Kidney tubule cell (primary cell): ENCODE results near the gene OR2M4.
"Not testable (repeated sequence)": the region's sequence is repeated elsewhere in the genome, so short reads cannot be mapped to it uniquely, and the experiment has no call there.

Experiments
- DNase-seq: peaks from one replicate; pipeline ENCODE4 v3.0.0-alpha.2; 2018; ENCODE audit warnings: low spot score

The OR2M4 gene

DNA sequence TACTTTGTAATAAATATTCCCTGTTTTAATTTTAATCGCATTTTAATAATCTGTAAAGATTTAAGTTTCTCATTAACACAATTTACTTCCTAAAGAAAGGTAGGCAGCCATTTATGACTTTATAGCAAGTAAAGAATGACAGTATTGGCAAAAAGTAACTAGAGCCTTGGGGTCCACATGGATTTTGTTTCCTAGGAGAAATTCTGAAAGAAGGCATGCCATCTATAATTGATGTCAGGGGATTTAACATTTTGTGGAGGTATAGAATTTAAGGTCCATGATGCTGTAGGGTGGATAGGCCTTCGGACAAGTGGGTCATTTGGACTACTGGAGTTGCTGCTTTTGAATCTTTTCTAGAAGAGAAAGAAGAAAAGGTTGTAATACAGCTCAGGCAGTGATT is at the start of gene OR2M4:
Gene OR2M4, plus strand, starts transcription at position 301 of the 400 bp plus-strand sequence. CDS start 7,512 bp downstream, outside the sequence.
- DNase-seq = no peak

- DNase-seq = no peak
Observed at GRCh38 chr1:248183996-248184395, 47.2 kb upstream of the OR2M4 start.

GRCh38 chr1:248187363-248187762 is 43.9 kb upstream of the OR2M4 start:
- no peak for DNase-seq

DNA sequence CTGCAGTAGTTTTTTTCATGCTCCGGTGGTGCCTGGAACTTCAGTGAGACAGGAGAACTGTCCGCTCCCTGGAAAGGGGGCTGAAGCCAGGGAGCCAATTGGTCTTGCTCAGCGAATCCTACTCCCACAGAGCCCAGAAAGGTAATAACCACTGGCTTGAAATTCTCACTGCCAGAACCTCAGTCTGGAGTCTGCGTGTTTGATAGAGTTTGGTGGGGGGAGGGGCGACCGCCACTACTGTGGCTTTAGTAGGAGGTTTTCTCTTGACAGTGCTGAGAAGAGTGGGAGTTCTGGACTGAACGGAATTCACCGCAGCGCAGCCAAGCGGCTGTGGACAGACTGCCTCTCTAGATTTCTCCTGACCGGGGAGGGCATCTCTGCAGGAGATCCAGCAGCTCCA is 42.2 kb upstream of the OR2M4 start:
- DNase-seq = no peak

DNA sequence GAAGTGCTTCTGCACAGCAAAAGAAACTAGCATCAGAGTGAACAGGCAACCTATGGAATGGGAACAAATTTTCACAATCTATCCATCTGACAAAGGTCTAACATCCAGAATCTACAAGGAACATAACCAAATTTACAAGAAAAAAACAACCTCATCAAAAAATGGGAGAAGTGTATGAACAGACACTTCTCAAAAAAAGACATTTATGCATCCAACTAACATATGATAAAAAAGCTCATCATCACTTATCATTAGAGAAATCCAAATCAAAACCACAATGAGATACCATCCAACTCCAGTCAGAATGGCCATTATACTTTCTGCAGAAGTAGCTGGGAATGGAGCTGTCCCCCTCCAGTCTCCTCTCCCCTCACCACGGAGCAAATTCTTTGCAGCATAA is 37.1 kb upstream of the OR2M4 start:
- no peak for DNase-seq

GRCh38 chr1:248196965-248197364 is 34.3 kb upstream of the OR2M4 start, which contains the start of gene OR2M3:
Gene OR2M3 (plus strand): TSS chr1:248197265. CDS start chr1:248203068, 5,803 bp downstream.
- DNase-seq = no peak

- DNase-seq = no peak
Observed at GRCh38 chr1:248215880-248216279, 15.3 kb upstream of the OR2M4 start.

- no peak for DNase-seq
Observed at GRCh38 chr1:248225537-248225936, 5.7 kb upstream of the OR2M4 start.

DNA sequence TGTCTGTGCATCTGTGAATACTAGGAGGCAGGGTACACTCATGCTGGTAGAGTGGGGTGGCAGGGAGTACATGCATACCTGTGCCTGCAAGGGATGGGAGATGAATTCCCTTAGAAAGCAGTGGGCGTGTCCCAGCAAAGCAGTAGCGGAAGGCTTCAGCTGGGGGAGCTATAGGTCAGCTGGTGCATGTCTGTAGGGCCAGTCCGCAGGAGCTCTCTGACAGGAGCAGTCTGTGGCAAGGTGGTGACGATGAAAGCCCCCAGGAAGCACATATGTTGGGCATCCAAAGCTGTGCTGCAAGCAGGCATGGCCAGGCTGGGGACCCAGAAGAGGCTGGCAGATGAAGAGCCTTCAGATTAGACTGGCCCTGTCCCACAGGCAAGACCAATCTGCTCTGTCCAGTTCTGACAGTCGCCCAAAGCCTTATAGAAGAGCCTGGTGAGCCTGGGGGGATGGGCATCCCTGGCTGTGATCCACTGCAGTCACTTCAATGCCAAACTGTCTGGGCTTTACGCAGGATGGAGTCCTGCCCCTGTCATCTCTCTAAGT is 1.8 kb upstream of the OR2M4 start:
- no peak for DNase-seq

- no peak for DNase-seq
Observed at GRCh38 chr1:248239478-248239877, 8.3 kb downstream of the OR2M4 start.

GRCh38 chr1:248243204-248243603 is 12.0 kb downstream of the OR2M4 start:
- peak; percentile 32 for DNase-seq

GRCh38 chr1:248259309-248259708 is 28.1 kb downstream of the OR2M4 start:
- not testable (repeated sequence) for DNase-seq

DNA sequence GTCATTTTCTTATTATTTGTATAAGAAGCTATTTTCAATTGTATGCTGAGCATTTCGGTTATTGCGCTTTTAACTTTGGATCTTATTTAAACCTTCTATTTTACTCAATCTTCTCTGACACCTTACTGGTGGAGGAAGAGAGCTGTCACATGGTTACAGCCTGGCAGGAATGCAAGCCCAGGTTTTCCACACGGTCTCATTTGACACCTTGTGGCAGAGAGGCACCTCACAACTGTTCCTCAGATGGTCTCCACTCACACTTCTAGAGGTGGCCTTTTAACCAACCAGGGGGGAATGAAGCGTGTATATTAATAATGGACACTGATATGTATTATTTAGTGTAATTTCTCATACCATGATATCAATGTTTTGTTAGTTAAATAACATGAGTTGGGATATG is 37.0 kb downstream of the OR2M4 start:
- no peak for DNase-seq

DNA sequence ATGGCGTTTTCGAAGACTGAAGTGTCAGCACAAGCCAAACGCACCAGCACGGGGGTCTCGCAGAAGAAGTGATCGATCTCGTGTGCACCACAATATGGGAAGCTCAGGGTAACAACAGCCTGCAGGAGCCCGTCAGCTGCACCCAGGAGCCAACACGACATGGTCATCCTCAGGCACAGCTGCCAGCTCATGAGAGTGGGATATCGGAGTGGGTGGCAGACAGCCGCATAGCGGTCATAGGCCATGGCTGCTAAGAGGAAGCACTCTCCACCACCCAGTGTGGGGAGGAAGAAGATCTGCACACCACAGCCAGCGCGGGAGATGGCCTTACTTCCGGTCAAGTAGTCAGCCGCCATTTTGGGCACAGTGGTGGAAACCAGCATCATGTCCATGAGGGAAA is 42.0 kb downstream of the OR2M4 start:
- DNase-seq = not testable (repeated sequence)

GRCh38 chr1:248277876-248278275 is 46.7 kb downstream of the OR2M4 start, which contains the start of gene OR2T33:
Gene OR2T33 (minus strand): TSS chr1:248277976. CDS start chr1:248273814, 4,162 bp downstream.
- DNase-seq = no peak

DNA sequence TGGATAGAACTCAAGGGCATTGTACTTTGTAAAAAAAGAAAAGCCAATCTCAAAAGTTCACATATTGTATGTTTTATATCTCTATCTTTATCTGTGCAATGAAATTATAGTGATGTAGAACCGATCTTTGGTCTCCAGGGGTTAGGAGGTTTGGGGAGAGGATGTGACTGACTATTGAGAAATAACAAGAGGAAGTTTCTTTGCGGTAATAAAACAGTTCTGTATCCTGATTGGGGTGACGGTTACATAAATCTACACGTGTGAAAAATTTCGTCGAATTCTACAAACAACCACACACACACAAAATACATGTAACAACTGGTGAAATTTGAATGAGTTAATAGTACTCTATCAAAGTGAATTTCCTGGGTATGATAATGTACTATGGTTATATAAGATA is 57.2 kb downstream of the OR2M4 start:
- DNase-seq = no peak
